HG03159 (cell line): Measurements from ENCODE around the gene CATSPERZ.
A peak's percentile ranks its signal among the peaks of the same experiment; 100 is the strongest.

Source experiments
- ATAC-seq: cut with Tn5 transposase; IDR thresholded peaks from one replicate; pipeline ENCODE4 v1.9.1; 2021; ENCODE audit warnings: mild to moderate bottlenecking, moderate library complexity; ENCODE audit not compliant: unreplicated experiment

CATSPERZ gene

DNA sequence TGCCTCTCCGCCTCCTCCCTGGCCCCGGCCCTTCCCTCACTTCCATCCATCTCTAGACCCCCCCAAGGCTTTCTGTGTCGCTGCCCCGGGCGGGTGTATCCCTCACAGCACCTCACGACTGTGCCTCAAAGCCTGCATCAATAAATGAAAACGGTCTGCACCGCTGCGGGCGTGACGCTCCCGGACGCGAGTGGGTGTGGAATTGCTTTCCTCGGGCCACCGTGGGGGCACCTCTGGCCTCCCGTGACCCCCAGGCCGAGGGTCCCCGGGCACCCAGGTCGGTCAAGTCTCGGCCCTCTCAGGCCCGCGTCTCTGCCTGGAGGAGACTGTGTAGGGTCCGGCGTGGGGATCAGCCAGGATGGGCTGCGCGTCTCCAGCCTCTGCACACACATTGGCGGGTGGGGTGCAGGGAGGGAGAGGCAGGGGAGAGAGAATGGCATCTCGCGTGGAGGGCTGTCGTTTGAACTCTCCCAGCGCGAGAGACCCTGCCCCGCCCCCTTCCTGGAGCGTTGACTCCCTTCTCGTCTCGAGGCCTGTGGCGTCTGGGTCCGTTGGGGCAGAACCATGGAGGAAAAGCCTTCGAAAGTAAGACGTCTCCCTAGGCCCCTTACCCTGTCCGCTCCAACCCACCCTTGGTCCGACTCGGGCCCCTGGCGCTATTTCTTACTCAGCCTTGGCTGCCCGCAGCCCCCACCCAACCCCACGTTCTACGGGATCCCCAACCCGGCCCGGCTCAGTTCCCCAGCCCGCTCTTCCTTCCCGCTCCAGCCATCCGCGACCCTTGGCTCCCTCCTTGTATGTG is at the start of gene CATSPERZ:
Gene CATSPERZ (plus strand): TSS at position 512 of the 802 bp plus-strand sequence. CDS start 53 bp downstream, at position 565.
- no peak for ATAC-seq

DNA sequence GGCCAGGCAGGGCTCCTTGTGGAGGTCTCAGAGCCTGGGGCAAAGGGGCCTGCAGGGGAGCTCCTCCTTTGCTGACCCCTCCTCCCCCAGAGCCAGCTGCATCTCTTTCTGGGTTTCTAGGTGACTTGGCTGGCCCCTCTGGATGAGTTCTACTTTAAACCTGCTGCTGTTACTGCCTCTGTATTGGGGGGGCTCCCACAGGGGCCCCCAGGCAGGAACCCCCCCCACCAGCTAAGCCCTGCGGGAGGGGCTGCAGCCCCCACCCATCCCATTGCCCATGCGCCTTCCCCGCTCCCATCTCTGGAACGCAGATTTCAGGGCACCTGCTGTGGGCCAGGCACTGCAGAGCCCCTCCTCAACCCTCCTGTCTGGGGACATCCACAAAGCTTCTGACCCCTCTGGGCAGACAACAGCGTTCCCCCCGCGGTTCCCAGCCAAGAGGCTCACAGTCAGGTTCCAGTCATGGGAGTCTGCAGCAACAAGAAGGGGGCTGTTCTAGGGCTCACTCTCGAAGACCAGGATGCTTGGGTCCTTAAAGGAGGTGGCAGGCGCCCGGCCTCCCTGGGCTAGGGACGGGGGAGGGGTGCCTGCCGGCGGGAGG is 49.6 kb upstream of the CATSPERZ start:
- ATAC-seq, result no peak

GRCh38 chr11:64251016-64251752 is 49.0 kb upstream of the CATSPERZ start, which contains the start of gene PLCB3:
Gene PLCB3, plus strand, starts transcription at chr11:64251530. Its CDS starts 120 bp downstream, at chr11:64251650.
- peak; percentile 37 for ATAC-seq

DNA sequence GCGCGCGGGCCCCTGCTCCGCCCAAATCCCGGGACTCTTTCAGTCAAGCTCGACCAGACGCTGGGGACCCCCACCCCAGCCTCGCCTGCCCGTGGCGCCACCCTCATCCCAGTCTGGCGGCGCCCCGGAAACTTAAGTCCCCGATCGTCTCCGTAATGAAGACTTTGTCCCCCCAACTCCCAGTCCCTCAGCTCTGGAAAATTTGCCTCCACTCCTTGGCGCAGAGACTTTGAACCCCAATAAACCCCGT is 48.5 kb upstream of the CATSPERZ start:
- ATAC-seq, result no peak

DNA sequence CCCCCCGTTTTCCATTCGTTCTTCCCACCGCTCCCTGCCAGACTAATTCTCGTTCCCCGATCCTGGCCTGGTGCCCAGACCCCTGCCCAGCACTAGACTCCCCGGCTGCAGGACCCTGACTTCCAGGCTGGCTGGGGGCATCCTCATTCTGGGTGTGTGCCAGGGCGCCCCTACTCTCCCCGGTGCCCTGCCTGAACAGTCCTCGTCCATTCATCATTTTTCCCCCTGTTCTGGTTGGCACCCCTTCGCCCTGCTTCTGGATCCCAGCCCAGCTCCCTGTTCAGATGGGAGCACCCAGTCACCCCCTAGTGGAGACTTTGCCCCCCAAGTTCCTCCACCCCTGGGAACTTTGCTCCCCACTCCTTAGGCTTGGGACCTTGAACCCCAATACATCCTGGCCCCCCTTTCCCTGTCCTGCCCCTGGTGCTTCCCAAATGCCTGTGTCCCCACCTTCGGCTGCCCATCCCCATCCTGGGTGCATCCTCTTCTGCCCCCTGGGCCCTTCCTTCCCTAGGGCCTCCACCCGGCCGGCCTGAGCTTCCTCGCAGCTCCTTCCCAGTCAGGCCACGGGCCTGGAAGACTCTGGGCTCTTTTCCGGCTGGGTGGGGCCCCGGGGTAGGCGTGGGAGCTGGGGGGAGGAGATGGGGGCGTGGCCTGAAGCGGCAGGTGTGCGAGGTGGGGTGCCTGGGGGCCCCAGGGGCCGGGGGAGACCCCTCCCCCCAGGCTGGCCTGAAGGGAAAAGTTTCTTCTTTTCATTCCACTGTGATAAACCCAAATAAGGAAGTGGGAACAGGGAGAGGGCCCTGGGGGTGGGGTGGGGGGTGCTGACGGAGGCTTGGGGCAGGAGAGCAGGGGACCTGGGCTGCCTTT is 47.9 kb upstream of the CATSPERZ start:
- no peak for ATAC-seq

- ATAC-seq, result no peak
Observed at GRCh38 chr11:64253043-64253442, 47.1 kb upstream of the CATSPERZ start.

DNA sequence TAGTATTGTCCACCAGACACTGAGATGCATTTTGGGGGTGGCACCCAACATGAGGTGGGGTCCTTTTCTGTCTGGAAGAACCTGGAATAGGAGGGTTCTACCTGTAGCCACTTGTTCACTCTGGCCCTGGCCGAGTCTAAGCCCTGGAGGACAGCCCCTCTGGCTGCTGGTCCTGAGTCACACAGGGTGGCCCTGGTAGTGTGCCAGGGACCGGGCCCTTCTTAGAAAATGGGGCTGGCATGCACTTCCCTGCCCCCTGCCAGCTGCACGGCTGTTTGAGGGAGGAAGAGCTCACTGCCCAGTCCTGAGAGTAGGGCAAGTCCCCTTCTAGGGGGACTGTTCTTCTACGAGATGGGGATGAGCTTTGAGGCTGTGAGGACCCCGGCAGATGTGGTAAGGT is 46.7 kb upstream of the CATSPERZ start:
- no peak for ATAC-seq

GRCh38 chr11:64254326-64254725 is 45.8 kb upstream of the CATSPERZ start:
- ATAC-seq, result no peak

- no peak for ATAC-seq
Observed at GRCh38 chr11:64255135-64256128, 44.7 kb upstream of the CATSPERZ start.

DNA sequence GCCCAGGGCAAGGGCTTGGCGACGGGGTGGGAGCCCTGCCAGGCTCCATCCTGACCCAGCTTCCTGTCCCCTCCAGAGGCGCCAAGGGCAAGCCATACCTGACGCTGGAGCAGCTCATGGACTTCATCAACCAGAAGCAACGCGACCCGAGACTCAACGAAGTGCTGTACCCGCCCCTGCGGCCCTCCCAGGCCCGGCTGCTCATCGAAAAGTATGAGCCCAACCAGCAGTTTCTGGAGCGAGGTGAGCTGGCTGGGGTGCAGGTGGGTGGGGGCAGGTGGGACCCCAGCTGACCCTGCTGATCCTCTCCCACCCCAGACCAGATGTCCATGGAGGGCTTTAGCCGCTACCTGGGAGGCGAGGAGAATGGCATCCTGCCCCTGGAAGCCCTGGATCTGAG is 43.9 kb upstream of the CATSPERZ start:
- no peak for ATAC-seq

DNA sequence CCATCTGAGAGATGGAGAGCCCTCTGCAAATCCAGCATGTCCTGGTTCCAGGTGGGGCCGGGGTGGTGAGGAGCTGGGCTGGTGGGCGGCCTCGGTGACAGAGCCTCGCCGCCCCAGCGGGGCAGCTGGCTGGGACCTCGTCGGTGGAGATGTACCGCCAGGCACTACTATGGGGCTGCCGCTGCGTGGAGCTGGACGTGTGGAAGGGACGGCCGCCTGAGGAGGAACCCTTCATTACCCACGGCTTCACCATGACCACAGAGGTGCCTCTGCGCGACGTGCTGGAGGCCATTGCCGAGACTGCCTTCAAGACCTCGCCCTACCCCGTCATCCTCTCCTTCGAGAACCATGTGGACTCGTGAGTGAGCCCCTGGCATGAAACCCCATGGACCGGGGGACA is 41.8 kb upstream of the CATSPERZ start:
- ATAC-seq, result no peak

DNA sequence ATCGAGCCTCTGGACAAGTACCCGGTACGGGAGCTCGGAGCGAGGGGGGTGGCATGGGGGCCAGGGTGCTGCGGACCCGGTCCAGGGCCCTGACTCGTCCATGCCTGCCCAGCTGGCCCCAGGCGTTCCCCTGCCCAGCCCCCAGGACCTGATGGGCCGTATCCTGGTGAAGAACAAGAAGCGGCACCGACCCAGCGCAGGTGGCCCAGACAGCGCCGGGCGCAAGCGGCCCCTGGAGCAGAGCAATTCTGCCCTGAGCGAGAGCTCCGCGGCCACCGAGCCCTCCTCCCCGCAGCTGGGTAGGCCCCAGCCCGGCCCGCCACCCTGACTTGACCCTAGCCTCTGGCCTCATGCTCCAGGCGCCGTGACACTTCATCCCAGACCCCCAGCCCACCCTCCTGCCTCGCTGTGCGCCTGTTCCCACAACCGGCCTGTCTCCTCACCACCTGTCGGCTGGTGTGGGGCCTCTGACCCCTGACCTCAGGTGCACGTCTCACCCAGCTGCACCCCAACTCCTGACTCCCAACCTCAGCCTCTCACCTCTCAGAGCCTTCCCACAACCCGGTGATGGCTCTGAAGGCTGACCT is 41.1 kb upstream of the CATSPERZ start:
- no peak for ATAC-seq

DNA sequence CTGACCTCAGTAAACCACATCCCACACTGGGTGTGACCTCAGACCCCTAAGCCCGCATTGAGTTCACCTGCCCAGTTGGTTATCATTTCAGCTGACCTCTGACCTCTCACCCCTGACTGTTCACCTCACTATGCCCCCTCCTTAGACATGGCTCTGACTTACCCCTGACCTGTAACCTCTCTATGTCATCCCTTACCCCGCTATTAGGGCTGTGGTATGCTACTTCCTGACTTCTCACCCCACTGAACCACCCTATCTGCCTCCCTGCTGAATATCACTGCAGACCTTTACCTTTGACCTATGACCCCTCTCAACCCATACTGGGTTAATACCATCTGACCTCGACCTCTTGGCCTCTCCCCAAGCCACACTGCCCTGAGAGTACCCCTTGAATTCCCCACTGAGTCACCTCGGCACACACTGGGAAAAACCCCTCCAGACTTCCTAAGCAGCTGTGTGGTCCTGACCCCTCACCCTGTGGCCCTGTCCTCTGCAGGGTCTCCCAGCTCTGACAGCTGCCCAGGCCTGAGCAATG is 40.6 kb upstream of the CATSPERZ start:
- ATAC-seq, result no peak

GRCh38 chr11:64260147-64260708 is 39.9 kb upstream of the CATSPERZ start:
- ATAC-seq, result no peak

DNA sequence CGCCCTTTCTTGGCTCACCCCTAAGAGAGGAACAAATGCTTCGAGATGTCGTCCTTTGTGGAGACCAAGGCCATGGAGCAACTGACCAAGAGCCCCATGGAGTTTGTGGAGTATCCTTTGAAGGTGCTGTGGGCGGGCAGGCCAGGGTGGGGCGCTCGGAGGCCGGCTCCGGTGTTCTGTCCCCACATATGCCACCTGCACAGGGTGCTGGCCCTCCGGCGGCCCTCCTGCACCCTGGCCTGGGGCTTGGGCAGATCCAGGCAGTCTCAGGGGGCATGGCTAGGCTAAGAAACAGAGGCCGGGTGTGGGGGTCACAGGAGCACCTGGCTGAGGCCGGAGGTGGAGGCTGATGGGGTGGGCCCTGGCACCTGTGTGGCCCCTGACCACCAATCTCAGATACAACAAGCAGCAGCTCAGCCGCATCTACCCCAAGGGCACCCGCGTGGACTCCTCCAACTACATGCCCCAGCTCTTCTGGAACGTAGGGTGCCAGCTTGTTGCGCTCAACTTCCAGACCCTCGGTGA is 38.5 kb upstream of the CATSPERZ start:
- no peak for ATAC-seq

- no peak for ATAC-seq
Observed at GRCh38 chr11:64262271-64263002, 37.7 kb upstream of the CATSPERZ start.

- ATAC-seq, result no peak
Observed at GRCh38 chr11:64263021-64263946, 36.9 kb upstream of the CATSPERZ start.
